Hepatocyte (in vitro differentiated cells): Measurements from ENCODE around the gene LIMA1. TPM values are rescaled to one million over a fixed set of nuclear protein-coding genes. Genes with fewer than 3 reads are reported as not detected.
"Not testable (repeated sequence)": the region's sequence is repeated elsewhere in the genome, so short reads cannot be mapped to it uniquely, and the experiment has no call there.

ENCODE experiments used
- DNase-seq: peaks from one replicate; pipeline ENCODE4 v3.0.0-alpha.2; 2016; ENCODE audit warnings: low spot score
- H2AFZ ChIP-seq: fragments of 200-600 bp; sonication (generic); 2 replicates; pipeline ENCODE4 v1.6.0; 2016; ENCODE audit warnings: antibody characterized with exemption, mild to moderate bottlenecking
- H3K27ac ChIP-seq: fragments of 200-600 bp; sonication (generic); 2 replicates; pipeline ENCODE4 v1.5.1; 2016; ENCODE audit warnings: mild to moderate bottlenecking
- H3K27me3 ChIP-seq: fragments of 200-600 bp; sonication (generic); 2 replicates; pipeline ENCODE4 v1.6.1; 2016
- H3K36me3 ChIP-seq: fragments of 200-600 bp; sonication (generic); replicated peaks from 2 replicates; pipeline ENCODE4 v1.5.1; 2016; ENCODE audit warnings: low read depth; ENCODE audit not compliant: insufficient read depth
- H3K4me1 ChIP-seq: fragments of 200-600 bp; sonication (generic); 2 replicates; pipeline ENCODE4 v1.5.1; 2016; ENCODE audit warnings: mild to moderate bottlenecking, moderate library complexity; ENCODE audit not compliant: insufficient read depth
- H3K4me2 ChIP-seq: fragments of 200-600 bp; sonication (generic); 2 replicates; pipeline ENCODE4 v1.6.0; 2016
- H3K4me3 ChIP-seq: fragments of 200-600 bp; sonication (generic); 2 replicates; pipeline ENCODE4 v1.5.1; 2016; ENCODE audit warnings: mild to moderate bottlenecking
- H3K79me2 ChIP-seq: fragments of 200-600 bp; sonication (generic); 2 replicates; pipeline ENCODE4 v1.6.0; 2017; ENCODE audit warnings: mild to moderate bottlenecking
- H3K9me2 ChIP-seq: fragments of 200-600 bp; sonication (generic); replicated peaks from 2 replicates; pipeline ENCODE4 v1.6.0; 2017; ENCODE audit warnings: mild to moderate bottlenecking; ENCODE audit not compliant: insufficient read depth
- H3K9me3 ChIP-seq: fragments of 200-600 bp; sonication (generic); 2 replicates; pipeline ENCODE4 v1.5.1; 2016; ENCODE audit warnings: low read depth, mild to moderate bottlenecking
- H4K20me1 ChIP-seq: fragments of 200-600 bp; sonication (generic); 2 replicates; pipeline ENCODE4 v1.6.0; 2016; ENCODE audit warnings: mild to moderate bottlenecking; ENCODE audit not compliant: insufficient read depth, poor library complexity, severe bottlenecking
- EZH2 ChIP-seq: fragments of 200-600 bp; sonication (generic); IDR thresholded peaks from 2 replicates; pipeline ENCODE4 v1.6.1; 2016; ENCODE audit warnings: antibody characterized with exemption, mild to moderate bottlenecking, borderline replicate concordance
- EZH2phosphoT487 ChIP-seq: fragments of 200-600 bp; sonication (generic); IDR thresholded peaks from one replicate; pipeline ENCODE4 v1.6.1; 2018; ENCODE audit warnings: antibody characterized with exemption, mild to moderate bottlenecking, low read depth, moderate library complexity; ENCODE audit not compliant: unreplicated experiment, severe bottlenecking
- WGBS: methylation state at CpG from one replicate; pipeline ENCODE4 v1.1.6; 2016; ENCODE audit warnings: low lambda C conversion rate; ENCODE audit errors: missing lambda C conversion rate; 5-methylcytosine and 5-hydroxymethylcytosine counted together
- polyA plus RNA-seq: library from polyadenylated mRNA; unstranded; fragments of >200 nt; fragmentation: Nextera tagmentation; extraction: Ambion mirVana; gene quantifications from 2 replicates; pipeline ENCODE4 v1.2.1, GENCODE V29; 2016
- total RNA-seq: library from RNA; depleted of rRNA; stranded (reverse); fragments of >200 nt; gene quantifications from 2 replicates; pipeline ENCODE4 v1.2.3, GENCODE V29; 2014
- TF ChIP-seq, protein P1 (sequence below): fragments of 200-600 bp; sonication (generic); IDR thresholded peaks from 2 replicates; pipeline ENCODE4 v1.5.1; 2016; ENCODE audit warnings: antibody characterized with exemption, mild to moderate bottlenecking; ENCODE audit not compliant: poor library complexity

Gene LIMA1
- total and polyA plus RNA-seq, 2 experiments from 2014 or later: 54.8 to 84.4 TPM

DNA sequence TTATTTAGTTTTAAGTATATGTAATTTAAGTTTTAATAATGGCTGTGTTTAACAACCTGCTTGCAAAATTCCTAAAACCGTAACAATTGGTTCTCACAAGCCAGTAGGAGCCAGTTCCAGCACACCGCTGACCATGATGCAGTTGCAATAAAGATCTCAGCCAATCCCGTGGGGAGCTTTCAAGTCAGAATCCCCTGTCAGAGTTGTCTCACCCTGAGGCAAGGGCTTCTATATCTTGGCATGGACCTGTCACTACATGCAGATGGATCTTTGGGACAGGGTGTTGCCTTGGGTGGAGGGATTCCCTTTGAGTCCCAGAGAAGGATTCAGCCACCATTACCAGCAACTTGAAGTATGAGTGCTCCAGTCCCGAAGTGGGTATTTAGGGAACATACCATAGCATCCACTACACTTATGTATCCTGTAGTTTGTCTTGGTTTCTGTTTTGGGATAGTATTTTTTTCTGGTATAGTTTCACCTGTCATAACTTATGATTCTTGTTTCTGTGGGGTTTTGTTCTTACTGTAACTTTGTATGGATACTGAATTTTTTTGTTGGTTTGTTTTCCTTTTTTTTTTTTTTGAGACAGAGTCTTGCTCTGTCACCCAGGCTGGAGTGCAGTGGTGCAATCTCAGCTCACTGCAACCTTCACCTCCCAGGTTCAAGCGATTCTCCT is 30.1 kb upstream of the LIMA1 start:
- Histone ChIP-seq H3K36me3 (no peaks in the 10 kb centered on the region), H4K20me1 (no peaks in the 10 kb centered on the region), H3K9me3 (no peaks in the 10 kb centered on the region), H3K27ac (no peak overlapping the region), H3K4me1 (no peaks in the 10 kb centered on the region), H3K9me2 (no peaks in the 10 kb centered on the region), H2AFZ (no peak overlapping the region), H3K4me3 (no peak overlapping the region), H3K4me2 (no peak overlapping the region), H3K79me2 (no peaks in the 10 kb centered on the region), H3K27me3 (no peaks in the 10 kb centered on the region)
- WGBS: 92% methylated on average over 5 of the region's 5 CpGs
- DNase-seq: no peak
- TF ChIP-seq, protein P1, sequence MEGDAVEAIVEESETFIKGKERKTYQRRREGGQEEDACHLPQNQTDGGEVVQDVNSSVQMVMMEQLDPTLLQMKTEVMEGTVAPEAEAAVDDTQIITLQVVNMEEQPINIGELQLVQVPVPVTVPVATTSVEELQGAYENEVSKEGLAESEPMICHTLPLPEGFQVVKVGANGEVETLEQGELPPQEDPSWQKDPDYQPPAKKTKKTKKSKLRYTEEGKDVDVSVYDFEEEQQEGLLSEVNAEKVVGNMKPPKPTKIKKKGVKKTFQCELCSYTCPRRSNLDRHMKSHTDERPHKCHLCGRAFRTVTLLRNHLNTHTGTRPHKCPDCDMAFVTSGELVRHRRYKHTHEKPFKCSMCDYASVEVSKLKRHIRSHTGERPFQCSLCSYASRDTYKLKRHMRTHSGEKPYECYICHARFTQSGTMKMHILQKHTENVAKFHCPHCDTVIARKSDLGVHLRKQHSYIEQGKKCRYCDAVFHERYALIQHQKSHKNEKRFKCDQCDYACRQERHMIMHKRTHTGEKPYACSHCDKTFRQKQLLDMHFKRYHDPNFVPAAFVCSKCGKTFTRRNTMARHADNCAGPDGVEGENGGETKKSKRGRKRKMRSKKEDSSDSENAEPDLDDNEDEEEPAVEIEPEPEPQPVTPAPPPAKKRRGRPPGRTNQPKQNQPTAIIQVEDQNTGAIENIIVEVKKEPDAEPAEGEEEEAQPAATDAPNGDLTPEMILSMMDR: no peak
- TF ChIP-seq EZH2 (no peak), EZH2phosphoT487 (no peak)

GRCh38 chr12:50311858-50312609 is 28.7 kb upstream of the LIMA1 start:
- not testable (repeated sequence) for H3K27ac ChIP-seq, H3K27me3 ChIP-seq, H3K36me3 ChIP-seq, DNase-seq, H4K20me1 ChIP-seq, H3K4me2 ChIP-seq, H2AFZ ChIP-seq, H3K4me3 ChIP-seq, H3K9me3 ChIP-seq, H3K9me2 ChIP-seq, H3K79me2 ChIP-seq, H3K4me1 ChIP-seq
- WGBS: 79% methylated on average over 11 of the region's 11 CpGs

DNA sequence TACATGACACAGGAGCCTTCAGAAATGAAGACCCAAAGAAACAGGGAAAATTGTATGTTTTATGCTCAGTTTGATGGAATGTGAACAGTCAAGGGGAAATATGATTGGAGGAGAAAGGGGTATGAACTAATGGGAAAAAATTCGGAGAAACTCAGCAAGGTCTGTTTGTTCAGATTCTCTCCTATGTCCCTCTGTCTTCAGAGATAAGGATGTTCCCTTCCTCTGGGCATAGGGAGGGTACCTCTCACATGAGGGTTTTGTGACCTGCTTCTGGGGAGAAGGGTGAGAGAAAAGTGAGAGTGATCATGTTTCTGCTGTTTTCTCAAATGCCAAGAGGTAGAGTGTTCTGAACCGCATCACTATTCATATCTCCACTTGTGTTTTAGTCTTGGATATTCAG is 26.6 kb upstream of the LIMA1 start:
- Histone ChIP-seq H3K9me3 (no peaks in the 10 kb centered on the region), H2AFZ (no peak overlapping the region), H3K27me3 (no peaks in the 10 kb centered on the region), H4K20me1 (no peaks in the 10 kb centered on the region), H3K4me1 (no peaks in the 10 kb centered on the region), H3K4me3 (no peak overlapping the region), H3K79me2 (no peaks in the 10 kb centered on the region), H3K27ac (no peak overlapping the region), H3K36me3 (no peaks in the 10 kb centered on the region), H3K9me2 (no peaks in the 10 kb centered on the region), H3K4me2 (no peak overlapping the region)
- TF ChIP-seq EZH2phosphoT487 (no peak), EZH2 (no peak)
- TF ChIP-seq, protein P1: no peak
- no peak for DNase-seq
- 83% methylated on average over 2 of the region's 2 CpGs for WGBS

- H3K4me2 ChIP-seq: no peak overlapping the region
- no peaks in the 10 kb centered on the region for H3K9me2 ChIP-seq
- H3K9me3 ChIP-seq: no peaks in the 10 kb centered on the region
- H3K27ac ChIP-seq: no peak overlapping the region
- no peak overlapping the region for H2AFZ ChIP-seq
- TF ChIP-seq EZH2phosphoT487 (no peak), EZH2 (no peak)
- TF ChIP-seq, protein P1: no peak
- 89% methylated on average over 3 of the region's 3 CpGs for WGBS
- DNase-seq: no peak
- H3K4me3 ChIP-seq: no peak overlapping the region
- no peaks in the 10 kb centered on the region for H4K20me1 ChIP-seq
- no peaks in the 10 kb centered on the region for H3K36me3 ChIP-seq
- H3K79me2 ChIP-seq: no peaks in the 10 kb centered on the region
- H3K27me3 ChIP-seq: no peaks in the 10 kb centered on the region
- no peaks in the 10 kb centered on the region for H3K4me1 ChIP-seq
These were observed 19.4 kb upstream of the LIMA1 start for GRCh38 chr12:50302686-50303085.
